Measurements from ENCODE around the gene IQGAP1.
"Not testable (repeated sequence)": the region's sequence is repeated elsewhere in the genome, so short reads cannot be mapped to it uniquely, and the experiment has no call there.

Gene IQGAP1

GRCh38 chr15:90411176-90411575 is 23.1 kb downstream of the IQGAP1 start:
- no peak for DNase-seq (ENCODE audit: low spot score)
- TF ChIP-seq, protein P1, sequence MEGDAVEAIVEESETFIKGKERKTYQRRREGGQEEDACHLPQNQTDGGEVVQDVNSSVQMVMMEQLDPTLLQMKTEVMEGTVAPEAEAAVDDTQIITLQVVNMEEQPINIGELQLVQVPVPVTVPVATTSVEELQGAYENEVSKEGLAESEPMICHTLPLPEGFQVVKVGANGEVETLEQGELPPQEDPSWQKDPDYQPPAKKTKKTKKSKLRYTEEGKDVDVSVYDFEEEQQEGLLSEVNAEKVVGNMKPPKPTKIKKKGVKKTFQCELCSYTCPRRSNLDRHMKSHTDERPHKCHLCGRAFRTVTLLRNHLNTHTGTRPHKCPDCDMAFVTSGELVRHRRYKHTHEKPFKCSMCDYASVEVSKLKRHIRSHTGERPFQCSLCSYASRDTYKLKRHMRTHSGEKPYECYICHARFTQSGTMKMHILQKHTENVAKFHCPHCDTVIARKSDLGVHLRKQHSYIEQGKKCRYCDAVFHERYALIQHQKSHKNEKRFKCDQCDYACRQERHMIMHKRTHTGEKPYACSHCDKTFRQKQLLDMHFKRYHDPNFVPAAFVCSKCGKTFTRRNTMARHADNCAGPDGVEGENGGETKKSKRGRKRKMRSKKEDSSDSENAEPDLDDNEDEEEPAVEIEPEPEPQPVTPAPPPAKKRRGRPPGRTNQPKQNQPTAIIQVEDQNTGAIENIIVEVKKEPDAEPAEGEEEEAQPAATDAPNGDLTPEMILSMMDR (IDR thresholded peaks at IDR 0.05; ENCODE audit: extremely low read depth, missing control alignments), result no peak

DNA sequence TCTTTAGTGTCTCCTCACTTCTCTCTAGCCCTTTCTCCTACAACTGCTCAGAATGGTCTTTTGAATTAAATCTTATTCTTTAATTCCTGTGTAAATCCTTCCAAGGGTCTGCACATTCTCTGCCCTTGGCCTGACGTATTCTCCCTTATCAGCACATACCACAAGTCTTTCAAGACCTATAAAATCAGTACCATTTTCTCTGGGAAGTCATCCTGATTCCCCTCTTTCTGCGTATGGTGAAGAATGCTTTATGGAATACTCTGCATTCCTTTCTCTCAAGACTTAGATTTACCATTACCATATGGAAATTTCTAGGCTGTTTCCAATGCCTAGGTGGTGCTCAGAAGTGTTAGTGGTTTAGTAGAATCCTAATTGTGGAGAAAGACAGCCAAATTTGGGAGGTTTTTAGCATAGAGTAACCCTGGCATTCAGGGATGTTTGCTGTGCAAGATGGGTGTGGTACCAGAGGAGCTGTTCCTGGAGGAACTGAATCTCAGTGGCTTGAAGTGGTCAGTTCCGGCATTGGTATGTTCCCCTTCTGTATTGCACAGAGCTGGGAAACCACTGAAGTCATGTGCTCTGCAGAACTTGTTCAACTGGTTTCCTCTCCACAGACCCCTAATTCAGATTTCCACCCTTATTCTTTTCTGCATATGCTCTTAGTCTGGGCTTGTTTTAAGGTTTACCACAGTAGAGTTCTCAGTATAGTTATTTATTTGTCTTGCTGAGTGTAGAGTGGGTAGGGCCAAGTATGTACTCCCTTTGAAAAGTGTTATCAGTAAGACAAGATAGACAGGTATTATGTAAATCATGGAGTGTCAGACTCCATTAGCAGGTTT is 24.5 kb downstream of the IQGAP1 start:
- TF ChIP-seq, protein P1 (IDR thresholded peaks at IDR 0.05; ENCODE audit: extremely low read depth, missing control alignments), result no peak
- DNase-seq (ENCODE audit: low spot score), result peak; percentile 42

DNA sequence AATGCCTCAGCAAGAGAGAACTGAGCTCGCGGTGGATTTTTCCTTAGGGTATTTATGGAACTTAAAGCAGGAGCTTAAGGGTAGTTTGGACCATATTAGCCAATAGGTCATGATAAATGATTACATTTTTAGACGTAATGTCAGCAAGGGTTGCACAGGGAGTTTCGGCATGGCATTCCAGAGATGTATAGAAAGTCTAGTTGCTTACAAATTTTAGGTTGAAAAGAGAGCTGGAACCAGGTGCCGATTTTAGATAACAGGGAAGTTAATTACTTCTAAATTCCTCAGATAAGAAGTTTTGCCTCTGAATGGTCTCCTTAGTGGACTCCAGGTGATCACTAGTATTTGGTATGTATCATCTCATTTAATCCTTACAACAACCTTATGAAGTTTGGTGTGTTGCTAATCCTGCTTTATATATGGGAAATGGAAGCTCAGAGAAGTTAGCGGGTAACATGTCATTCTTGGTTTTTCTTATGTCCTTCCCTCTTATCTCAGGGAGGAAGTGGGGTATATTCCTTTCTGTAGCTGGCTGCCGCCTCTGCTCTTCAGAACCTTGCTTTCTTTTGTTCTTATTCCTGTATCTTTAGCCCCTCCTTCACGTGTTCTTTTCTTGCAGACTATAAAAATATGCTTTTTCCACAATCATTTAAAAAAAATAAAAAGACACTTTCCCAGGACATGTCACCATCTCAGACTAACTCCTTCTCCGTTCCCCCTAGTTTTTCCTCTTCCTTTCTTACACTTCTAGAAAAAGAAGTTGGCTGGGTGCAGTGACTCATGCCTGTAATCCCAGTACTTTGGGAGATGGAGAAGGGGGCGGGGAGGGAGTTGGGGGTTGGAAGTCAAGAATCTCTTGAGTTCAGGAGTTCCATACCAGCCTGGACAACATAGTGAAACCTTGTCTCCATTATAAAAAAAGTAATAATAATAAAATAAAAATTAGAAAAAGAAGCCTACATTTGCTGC is 25.7 kb downstream of the IQGAP1 start:
- DNase-seq (ENCODE audit: low spot score), result no peak
- TF ChIP-seq, protein P1 (IDR thresholded peaks at IDR 0.05; ENCODE audit: extremely low read depth, missing control alignments), result no peak

- no peak for DNase-seq (ENCODE audit: low spot score)
- TF ChIP-seq, protein P1 (IDR thresholded peaks at IDR 0.05; ENCODE audit: extremely low read depth, missing control alignments), result no peak
These were observed 26.5 kb downstream of the IQGAP1 start for GRCh38 chr15:90414408-90415028.

GRCh38 chr15:90416052-90416451 is 28.0 kb downstream of the IQGAP1 start:
- DNase-seq (ENCODE audit: low spot score), result not testable (repeated sequence)

DNA sequence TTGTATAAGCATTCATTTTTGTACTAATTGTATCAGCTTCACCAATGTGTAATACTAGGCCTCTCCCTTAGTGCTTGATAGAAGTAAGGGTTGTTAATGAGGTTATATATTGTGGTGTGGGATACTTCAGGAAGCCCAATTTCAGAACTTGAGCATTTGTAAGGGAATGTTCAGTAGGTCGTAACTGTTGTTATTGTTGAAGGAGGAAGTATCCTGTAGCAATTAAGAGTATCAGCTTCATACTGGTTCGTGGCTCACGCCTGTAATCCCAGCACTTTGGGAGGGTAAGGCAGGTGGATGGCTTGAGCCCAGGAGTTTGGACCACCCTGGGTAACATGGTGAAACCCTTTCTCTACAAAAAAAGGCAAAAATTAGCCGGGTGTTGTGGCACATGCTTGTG is 30.6 kb downstream of the IQGAP1 start:
- TF ChIP-seq, protein P1 (IDR thresholded peaks at IDR 0.05; ENCODE audit: extremely low read depth, missing control alignments), result no peak
- no peak for DNase-seq (ENCODE audit: low spot score)

DNA sequence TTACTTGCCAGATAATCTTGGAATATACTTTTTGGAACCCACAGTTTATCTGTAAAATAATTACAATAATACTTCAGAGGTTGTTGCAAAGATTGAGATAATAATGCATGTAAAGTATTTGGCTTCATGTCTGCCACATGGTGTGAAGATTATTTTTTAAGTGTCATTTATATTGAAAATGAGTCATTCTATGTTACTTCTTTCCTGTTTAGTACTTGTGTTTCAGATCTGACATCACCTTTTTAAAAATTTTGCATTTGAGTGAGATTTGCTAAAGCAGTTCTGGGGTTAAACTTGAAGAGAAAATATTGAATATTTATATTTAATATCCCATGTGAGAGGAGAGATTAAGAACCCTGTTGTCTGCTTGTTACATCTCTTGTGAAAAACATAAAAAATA is 31.2 kb downstream of the IQGAP1 start:
- DNase-seq (ENCODE audit: low spot score), result peak; percentile 38
- TF ChIP-seq, protein P1 (IDR thresholded peaks at IDR 0.05; ENCODE audit: extremely low read depth, missing control alignments), result no peak
